ENCODE data around the gene SSBP3. TPM values are rescaled to one million over a fixed set of nuclear protein-coding genes. Genes with fewer than 3 reads are reported as not detected.

The SSBP3 gene
- total and polyA plus RNA-seq, 9 of the 15 experiments (the other 6 are each of a cell fraction or from before 2014, with no cell fraction given), result 8.7 to 108 (median 33.8) TPM

Other genes starting within 250 kb of the SSBP3 start
- 7.9 and 9.6 TPM in 2 replicates for gene CYB5RL, start 206.4 kb downstream of the SSBP3 start, total RNA-seq (2014; rRNA removed)
- gene CYB5RL, start 206.4 kb downstream of the SSBP3 start, total RNA-seq (2014; rRNA removed; fragmentation: Illumina TruSeq; extraction: Trizol), result 8.3 and 11.2 TPM in 2 replicates
- gene CYB5RL, start 206.4 kb downstream of the SSBP3 start, total RNA-seq (2015; rRNA removed; fragmentation: Illumina TruSeq; extraction: Trizol), result 10.5 and 12.7 TPM in 2 replicates
- 15.2 and 16.9 TPM in 2 replicates for gene CYB5RL, start 206.4 kb downstream of the SSBP3 start, total RNA-seq (2021)
- gene CYB5RL, start 206.4 kb downstream of the SSBP3 start, polyA plus RNA-seq (2011; rRNA removed), result 11.3 and 12.3 TPM in 2 replicates
- 14.7 and 18.0 TPM in 2 replicates for gene CYB5RL, start 206.4 kb downstream of the SSBP3 start, polyA plus RNA-seq (2014; fragmentation: Illumina TruSeq; extraction: Trizol)
- gene CYB5RL, start 206.4 kb downstream of the SSBP3 start, polyA plus RNA-seq (2014; fragmentation: Nextera tagmentation; extraction: Ambion mirVana), result 1 to 10 TPM; 8.8 to 8.9 TPM
- gene CYB5RL, start 206.4 kb downstream of the SSBP3 start, polyA plus RNA-seq (2014; rRNA removed), result 9.4 and 13.3 TPM in 2 replicates
- 193 and 248 TPM in 2 replicates for gene MRPL37, start 206.2 kb downstream of the SSBP3 start, total RNA-seq (2014; rRNA removed)
- 152 TPM in 2 replicates for gene MRPL37, start 206.2 kb downstream of the SSBP3 start, total RNA-seq (2014; rRNA removed; fragmentation: Illumina TruSeq; extraction: Trizol)
- 175 and 180 TPM in 2 replicates for gene MRPL37, start 206.2 kb downstream of the SSBP3 start, total RNA-seq (2015; rRNA removed; fragmentation: Illumina TruSeq; extraction: Trizol)
- gene MRPL37, start 206.2 kb downstream of the SSBP3 start, total RNA-seq (2021), result 226 and 236 TPM in 2 replicates
- gene MRPL37, start 206.2 kb downstream of the SSBP3 start, polyA plus RNA-seq (2011; rRNA removed), result 66.9 and 72.9 TPM in 2 replicates
- 244 and 303 TPM in 2 replicates for gene MRPL37, start 206.2 kb downstream of the SSBP3 start, polyA plus RNA-seq (2014; fragmentation: Illumina TruSeq; extraction: Trizol)
- 10 to 100 TPM; 52.2 to 79.7 TPM for gene MRPL37, start 206.2 kb downstream of the SSBP3 start, polyA plus RNA-seq (2014; fragmentation: Nextera tagmentation; extraction: Ambion mirVana)
- 202 and 235 TPM in 2 replicates for gene MRPL37, start 206.2 kb downstream of the SSBP3 start, polyA plus RNA-seq (2014; rRNA removed)
- gene ACOT11, start 141.8 kb upstream of the SSBP3 start, total RNA-seq (2014; rRNA removed), result 0.49 and 0.64 TPM in 2 replicates
- gene ACOT11, start 141.8 kb upstream of the SSBP3 start, total RNA-seq (2014; rRNA removed; fragmentation: Illumina TruSeq; extraction: Trizol), result 0.04 and 0.16 TPM in 2 replicates
- gene ACOT11, start 141.8 kb upstream of the SSBP3 start, total RNA-seq (2015; rRNA removed; fragmentation: Illumina TruSeq; extraction: Trizol), result 0.33 and 0.64 TPM in 2 replicates
- 0.89 and 1.2 TPM in 2 replicates for gene ACOT11, start 141.8 kb upstream of the SSBP3 start, total RNA-seq (2021)
- gene ACOT11, start 141.8 kb upstream of the SSBP3 start, polyA plus RNA-seq (2011; rRNA removed), result 0.31 and 2.8 TPM in 2 replicates
- gene ACOT11, start 141.8 kb upstream of the SSBP3 start, polyA plus RNA-seq (2014; fragmentation: Illumina TruSeq; extraction: Trizol), result 0.42 and 0.91 TPM in 2 replicates
- gene ACOT11, start 141.8 kb upstream of the SSBP3 start, polyA plus RNA-seq (2014; fragmentation: Nextera tagmentation; extraction: Ambion mirVana), result not detected
- gene ACOT11, start 141.8 kb upstream of the SSBP3 start, polyA plus RNA-seq (2014; rRNA removed), result 0.71 and 0.78 TPM in 2 replicates
- gene FAM151A, start 217.1 kb upstream of the SSBP3 start, total RNA-seq (2014; rRNA removed), result not detected in 2 replicates
- not detected in 2 replicates for gene FAM151A, start 217.1 kb upstream of the SSBP3 start, total RNA-seq (2014; rRNA removed; fragmentation: Illumina TruSeq; extraction: Trizol)
- gene FAM151A, start 217.1 kb upstream of the SSBP3 start, total RNA-seq (2015; rRNA removed; fragmentation: Illumina TruSeq; extraction: Trizol), result not detected in 2 replicates
- not detected in 2 replicates for gene FAM151A, start 217.1 kb upstream of the SSBP3 start, total RNA-seq (2021)
- gene FAM151A, start 217.1 kb upstream of the SSBP3 start, polyA plus RNA-seq (2011; rRNA removed), result not detected in 2 replicates
- gene FAM151A, start 217.1 kb upstream of the SSBP3 start, polyA plus RNA-seq (2014; fragmentation: Illumina TruSeq; extraction: Trizol), result not detected in 2 replicates
- not detected for gene FAM151A, start 217.1 kb upstream of the SSBP3 start, polyA plus RNA-seq (2014; fragmentation: Nextera tagmentation; extraction: Ambion mirVana)
- gene FAM151A, start 217.1 kb upstream of the SSBP3 start, polyA plus RNA-seq (2014; rRNA removed), result not detected in 2 replicates
- gene MROH7, start 235.4 kb upstream of the SSBP3 start, total RNA-seq (2014; rRNA removed), result not detected in 2 replicates
- not detected in 2 replicates for gene MROH7, start 235.4 kb upstream of the SSBP3 start, total RNA-seq (2014; rRNA removed; fragmentation: Illumina TruSeq; extraction: Trizol)
- gene MROH7, start 235.4 kb upstream of the SSBP3 start, total RNA-seq (2015; rRNA removed; fragmentation: Illumina TruSeq; extraction: Trizol), result not detected in 2 replicates
- not detected in 2 replicates for gene MROH7, start 235.4 kb upstream of the SSBP3 start, total RNA-seq (2021)
- gene MROH7, start 235.4 kb upstream of the SSBP3 start, polyA plus RNA-seq (2011; rRNA removed), result 0.03 TPM in 1 of 2 replicates, not detected in the other
- gene MROH7, start 235.4 kb upstream of the SSBP3 start, polyA plus RNA-seq (2014; fragmentation: Illumina TruSeq; extraction: Trizol), result not detected in 2 replicates
- gene MROH7, start 235.4 kb upstream of the SSBP3 start, polyA plus RNA-seq (2014; fragmentation: Nextera tagmentation; extraction: Ambion mirVana), result not detected
- not detected in 2 replicates for gene MROH7, start 235.4 kb upstream of the SSBP3 start, polyA plus RNA-seq (2014; rRNA removed)